Measurements from ENCODE around the gene SMG9.
"Not testable (repeated sequence)": the region's sequence is repeated elsewhere in the genome, so short reads cannot be mapped to it uniquely, and the experiment has no call there.

Gene SMG9

GRCh38 chr19:43780706-43781525, 26.2 kb upstream of the SMG9 start, which contains the start of gene KCNN4:
TSS of gene KCNN4 (minus strand) at chr19:43780973. CDS start at chr19:43780861, 112 bp downstream.
- no peak for DNase-seq (ENCODE audit: low read depth)

- no peak for DNase-seq (ENCODE audit: low read depth)
Measured at GRCh38 chr19:43779820-43780219, 25.1 kb upstream of the SMG9 start.

GRCh38 chr19:43779147-43779819, 24.5 kb upstream of the SMG9 start:
- DNase-seq (ENCODE audit: low read depth): no peak

- DNase-seq (ENCODE audit: low read depth): no peak
Measured at GRCh38 chr19:43778651-43779050, 23.9 kb upstream of the SMG9 start.

DNA sequence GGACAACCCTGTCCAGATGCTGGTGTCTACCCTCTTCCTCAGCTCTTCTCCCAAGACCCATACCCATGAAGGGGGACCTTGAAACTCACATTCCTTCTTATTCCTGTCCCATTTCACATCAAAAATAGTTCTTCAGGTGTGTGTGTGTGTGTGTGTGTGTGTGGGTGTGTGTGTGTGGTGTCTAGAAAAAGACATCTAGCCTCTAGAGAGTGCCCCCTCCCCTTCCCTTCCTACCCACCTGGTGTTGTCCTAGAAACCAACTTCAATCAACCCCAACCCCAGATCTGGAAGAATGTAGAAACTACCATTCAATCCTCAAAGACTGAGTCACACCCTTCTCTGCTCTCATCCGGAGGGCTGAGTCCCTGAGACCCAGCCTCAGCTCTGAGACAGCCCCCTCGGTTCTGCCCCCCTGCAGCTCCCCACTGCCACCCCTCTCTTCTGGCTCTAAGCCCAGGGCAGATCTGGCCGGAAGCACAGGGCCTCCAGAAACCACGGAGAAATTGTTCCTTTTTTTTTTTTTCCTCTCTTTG, 22.5 kb upstream of the SMG9 start:
- DNase-seq (ENCODE audit: low read depth): no peak

GRCh38 chr19:43776286-43776685, 21.5 kb upstream of the SMG9 start:
- no peak for DNase-seq (ENCODE audit: low read depth)

DNA sequence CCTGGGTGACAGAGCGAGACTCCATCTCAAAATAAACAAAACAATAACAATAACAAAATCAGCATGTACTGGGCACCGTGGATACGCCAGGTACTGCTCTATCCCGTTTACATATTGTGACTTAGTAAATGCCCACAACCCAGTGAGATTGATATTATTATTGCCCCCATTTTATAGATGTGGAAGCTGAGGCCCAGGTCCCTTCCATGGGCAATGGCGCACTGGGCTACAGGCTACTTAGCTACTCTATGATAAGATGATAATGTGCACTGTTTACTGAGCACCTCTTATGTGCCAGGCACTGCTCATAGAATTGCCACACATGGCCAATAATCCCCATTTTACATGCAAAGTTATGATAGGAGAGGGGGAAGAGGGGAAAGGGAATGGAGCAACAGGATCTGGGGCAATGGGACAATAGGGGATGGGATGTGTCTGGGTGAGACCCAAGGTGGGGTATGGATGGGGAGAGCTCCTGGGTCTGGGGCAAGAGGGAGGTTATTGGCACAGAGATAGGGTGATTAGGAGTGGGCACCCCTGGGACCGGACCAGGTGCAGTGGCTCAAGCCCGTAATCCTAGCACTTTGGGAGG, 20.6 kb upstream of the SMG9 start:
- DNase-seq (ENCODE audit: low read depth): no peak

DNA sequence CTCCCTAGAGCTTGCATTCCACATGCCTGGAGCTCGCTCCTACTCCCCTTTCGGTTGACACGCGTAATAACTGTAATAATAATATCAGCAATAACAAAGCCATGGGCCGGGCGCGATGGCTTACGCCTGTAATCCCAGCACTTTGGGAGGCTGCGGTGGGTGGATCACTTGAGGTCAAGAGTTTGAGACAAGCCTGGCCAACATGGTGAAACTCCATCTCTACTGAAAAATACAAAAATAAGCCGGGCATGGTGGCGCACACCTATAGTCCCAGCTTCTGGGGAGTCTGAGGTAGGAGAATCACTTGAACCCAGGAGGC, 20.1 kb upstream of the SMG9 start:
- not testable (repeated sequence) for DNase-seq (ENCODE audit: low read depth)

DNA sequence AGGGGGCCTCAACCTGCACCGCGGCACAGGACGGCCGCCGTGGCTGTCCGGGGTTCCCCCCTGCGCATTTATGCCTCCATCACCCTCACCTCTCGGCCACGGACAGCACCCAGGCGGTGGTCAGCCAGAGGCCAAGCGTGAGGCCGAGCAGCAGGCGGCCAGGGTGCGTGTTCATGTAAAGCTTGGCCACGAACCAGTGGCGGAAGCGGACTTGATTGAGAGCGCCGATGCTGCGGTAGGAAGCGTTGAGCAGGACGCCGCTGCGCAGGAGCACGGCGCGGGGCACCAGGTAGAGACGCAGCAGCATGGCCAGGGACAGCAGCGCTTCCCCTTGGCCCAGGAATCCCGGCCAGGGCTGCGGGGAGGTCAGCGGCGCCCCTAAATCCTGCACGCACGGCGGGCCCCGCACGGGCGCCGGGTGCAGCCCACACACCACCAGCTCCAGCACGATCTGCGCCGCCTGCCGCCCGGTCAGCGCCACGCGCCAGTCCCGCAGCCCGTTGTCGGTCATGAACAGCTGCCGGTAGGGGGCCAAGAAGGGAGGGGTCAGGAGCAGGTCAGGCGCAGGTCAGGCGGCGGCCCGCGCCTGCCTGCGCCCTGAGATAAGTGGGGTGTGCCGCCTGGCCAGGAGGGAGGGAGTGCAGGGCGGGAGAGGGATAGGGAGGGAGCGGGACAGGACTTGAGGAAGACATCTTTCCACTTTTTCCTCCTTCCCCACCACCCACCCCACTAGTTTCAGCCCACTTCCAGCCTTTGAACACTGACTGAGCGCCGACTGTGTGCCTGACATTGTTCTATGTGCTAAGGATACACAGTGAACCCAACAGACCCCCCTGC, 19.6 kb upstream of the SMG9 start:
- no peak for DNase-seq (ENCODE audit: low read depth)

GRCh38 chr19:43773725-43774102, 19.0 kb upstream of the SMG9 start:
- no peak for DNase-seq (ENCODE audit: low read depth)

- DNase-seq (ENCODE audit: low read depth): no peak
Measured at GRCh38 chr19:43769256-43769655, 14.5 kb upstream of the SMG9 start.

DNA sequence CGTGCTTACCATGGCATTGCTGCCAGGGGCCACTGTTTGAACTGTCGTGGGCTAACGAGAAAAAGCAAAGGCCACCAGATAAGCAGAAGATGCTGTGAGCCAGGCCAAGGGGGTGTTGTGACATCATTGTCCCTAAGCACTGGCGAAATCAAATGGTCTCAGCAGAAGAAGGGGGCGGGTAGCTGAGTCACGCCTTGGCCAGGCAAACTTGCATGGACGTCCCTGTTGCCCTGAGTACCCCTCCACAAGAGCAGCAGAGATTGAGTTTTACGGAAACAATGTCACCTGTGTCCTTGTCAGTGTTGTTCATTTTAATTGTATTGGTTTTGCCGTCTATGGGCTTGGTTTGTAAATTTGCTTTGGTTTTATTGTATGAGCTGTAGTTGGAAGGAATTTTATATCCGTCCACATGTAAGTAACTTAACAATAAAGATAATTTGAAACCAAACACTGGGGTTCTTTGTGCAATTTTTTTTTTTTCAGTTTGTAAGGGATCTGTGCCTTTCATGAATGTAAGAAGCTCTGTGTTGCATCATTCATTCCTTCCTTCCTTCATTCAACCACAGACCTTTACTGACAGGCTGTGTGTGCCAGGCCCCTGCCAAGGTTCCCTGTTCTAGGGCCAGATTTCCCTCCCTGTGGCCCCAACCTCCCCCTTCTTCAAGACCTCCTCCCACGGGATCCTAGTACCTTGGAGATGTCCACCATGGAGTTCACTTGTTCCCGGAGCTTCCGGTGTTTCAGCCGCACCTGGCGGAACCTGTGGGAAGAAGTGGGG, 13.7 kb upstream of the SMG9 start:
- DNase-seq (ENCODE audit: low read depth): no peak

DNA sequence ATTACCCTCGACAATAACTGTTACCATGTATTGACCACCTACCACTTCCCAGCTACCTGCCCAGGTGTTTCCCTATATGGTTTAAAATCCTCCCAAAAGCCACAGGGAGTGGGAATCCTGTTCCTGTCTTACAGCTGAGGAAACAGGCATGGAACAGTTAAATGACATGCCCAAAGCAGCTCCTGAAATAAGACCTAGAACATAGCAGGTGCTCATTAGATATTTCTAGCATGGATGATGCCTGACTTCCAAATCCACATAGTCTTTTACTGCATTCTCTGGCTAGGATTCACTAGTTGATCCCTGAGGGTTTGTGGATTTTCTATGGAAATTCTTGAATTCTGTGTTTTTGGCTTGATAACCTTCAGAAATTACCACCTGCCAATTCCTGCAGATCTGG, 13.1 kb upstream of the SMG9 start:
- DNase-seq (ENCODE audit: low read depth): no peak

- DNase-seq (ENCODE audit: low read depth): no peak
Measured at GRCh38 chr19:43767316-43767715, 12.6 kb upstream of the SMG9 start.

DNA sequence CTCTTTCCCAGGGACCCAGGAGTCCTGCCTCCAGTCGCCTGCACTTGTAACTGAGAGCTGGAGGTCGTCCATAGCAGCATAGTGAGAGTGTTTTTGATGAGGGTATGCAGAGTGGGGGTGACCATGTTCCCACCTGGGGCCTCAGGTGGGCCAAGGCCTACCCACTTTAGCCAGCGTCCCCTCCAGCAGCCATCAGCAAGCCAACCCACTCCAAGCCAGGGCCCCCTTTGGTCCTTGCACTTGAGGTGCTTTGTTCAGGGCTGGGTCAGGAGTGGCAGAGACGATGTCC, 11.9 kb upstream of the SMG9 start:
- DNase-seq (ENCODE audit: low read depth): no peak

DNA sequence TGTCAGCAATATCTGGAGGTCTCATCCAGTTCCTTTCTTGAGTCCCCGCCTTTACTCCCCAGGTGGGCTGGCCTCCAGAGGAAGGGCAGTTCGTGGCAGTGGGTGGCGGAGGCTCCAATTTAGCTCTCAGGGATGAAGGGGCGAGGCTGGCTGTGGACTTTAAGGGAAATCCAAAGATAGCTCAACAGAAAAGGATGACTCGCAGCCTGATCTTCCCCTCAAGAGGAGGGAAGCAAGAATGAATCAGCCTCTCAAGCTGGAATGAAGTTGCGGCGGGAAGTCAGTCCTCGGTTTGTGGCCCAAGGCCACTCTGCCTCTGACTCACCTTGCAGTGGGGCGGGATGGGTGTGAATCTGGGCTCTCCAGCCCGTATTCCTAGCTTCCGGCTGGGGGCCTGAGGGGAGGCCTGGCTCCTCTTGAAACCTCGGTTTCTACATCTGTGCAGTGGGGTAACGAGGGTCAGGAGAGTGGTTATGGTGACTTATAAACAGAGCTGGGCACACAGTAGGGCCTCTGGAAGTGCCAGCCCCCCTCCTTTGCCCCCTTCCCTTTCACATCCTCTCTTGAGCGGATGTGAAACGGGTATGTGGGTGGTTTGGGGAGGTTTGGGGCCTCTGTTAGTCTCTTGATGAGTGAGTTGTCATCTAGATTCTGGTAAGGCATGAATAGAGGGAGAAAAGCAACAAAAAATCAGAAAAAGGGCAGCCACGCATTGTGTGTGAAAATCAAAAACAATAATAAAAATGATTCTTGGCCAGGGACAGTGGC, 10.5 kb upstream of the SMG9 start:
- DNase-seq (ENCODE audit: low read depth): peak; percentile 94

DNA sequence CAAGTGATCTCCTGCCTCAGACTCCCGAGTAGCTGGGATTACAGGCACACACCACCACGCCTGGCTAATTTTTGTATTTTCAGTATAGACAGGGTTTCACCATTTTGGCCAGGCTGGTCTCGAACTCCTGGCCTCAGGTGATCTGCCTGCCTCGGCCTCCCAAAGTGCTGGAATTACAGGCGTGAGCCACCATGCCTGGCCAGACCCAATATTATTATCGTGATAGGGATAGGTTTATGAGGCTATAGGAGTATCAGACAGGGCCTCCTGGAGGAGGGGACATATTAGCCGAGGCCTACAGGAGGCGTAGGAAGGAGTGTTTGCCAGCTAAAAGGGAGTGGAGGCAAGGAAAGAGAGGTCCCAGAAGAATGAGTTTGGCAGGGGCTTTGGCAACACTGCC, 9.9 kb upstream of the SMG9 start:
- not testable (repeated sequence) for DNase-seq (ENCODE audit: low read depth)

- no peak for DNase-seq (ENCODE audit: low read depth)
Measured at GRCh38 chr19:43763473-43763939, 8.7 kb upstream of the SMG9 start.

GRCh38 chr19:43762814-43763213, 8.1 kb upstream of the SMG9 start:
- no peak for DNase-seq (ENCODE audit: low read depth)

- DNase-seq (ENCODE audit: low read depth): no peak
Measured at GRCh38 chr19:43760941-43761340, 6.2 kb upstream of the SMG9 start.

GRCh38 chr19:43759515-43759914, 4.8 kb upstream of the SMG9 start:
- peak; percentile 73 for DNase-seq (ENCODE audit: low read depth)
